ENCODE measurements around the gene THAP6.
"Not testable (repeated sequence)": the region's sequence is repeated elsewhere in the genome, so short reads cannot be mapped to it uniquely, and the experiment has no call there.

The THAP6 gene, protein sequence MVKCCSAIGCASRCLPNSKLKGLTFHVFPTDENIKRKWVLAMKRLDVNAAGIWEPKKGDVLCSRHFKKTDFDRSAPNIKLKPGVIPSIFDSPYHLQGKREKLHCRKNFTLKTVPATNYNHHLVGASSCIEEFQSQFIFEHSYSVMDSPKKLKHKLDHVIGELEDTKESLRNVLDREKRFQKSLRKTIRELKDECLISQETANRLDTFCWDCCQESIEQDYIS

DNA sequence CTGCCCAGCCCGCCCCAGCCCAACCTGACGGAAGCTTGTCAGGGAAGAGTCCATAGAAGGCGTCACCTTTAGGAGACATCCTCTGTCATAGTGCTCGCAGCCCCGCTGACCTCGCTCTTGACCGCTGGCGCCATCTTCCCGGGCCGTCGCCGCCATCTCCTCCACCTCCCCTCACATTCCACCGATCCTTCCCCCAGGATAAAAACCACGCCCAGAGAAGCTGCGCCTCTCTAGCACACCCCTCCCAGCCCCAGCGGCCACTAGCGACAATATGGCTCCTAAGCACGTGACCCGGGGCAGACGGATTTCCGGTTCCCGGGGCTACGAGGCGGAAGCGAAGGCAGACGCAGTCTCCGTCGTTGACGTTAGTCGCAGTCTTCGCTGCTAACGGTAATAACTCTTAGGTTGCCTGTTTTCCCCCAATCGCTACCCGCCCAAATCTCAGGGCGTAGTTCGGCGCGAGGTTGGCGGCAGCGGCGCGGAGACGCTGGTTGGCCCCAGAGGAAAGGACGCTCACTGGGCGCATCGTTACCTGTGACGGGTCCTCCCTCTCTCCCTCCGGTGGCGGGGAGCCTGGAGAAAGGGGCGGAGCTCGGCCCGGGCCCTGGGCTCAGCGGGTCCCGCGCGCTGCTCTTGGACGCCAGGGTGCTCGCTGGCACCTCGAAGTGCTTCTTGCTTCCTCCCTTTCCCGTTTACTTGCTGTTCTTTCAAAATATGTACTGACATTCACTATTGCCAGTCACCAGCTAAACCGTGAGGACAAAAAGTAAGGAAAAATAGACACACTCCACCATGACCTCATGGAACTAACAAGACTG lies at the start of gene THAP6, which contains the start of gene RCHY1:
Gene THAP6, plus strand, starts transcription at position 343 of the 818 bp plus-strand sequence. CDS start 980 bp downstream, outside the sequence.
Gene RCHY1, minus strand, starts transcription at position 273 of the 818 bp plus-strand sequence. Its CDS starts 117 bp downstream, at position 156.
- peak; percentile 77 to 98 (median 92) for DNase-seq

DNA sequence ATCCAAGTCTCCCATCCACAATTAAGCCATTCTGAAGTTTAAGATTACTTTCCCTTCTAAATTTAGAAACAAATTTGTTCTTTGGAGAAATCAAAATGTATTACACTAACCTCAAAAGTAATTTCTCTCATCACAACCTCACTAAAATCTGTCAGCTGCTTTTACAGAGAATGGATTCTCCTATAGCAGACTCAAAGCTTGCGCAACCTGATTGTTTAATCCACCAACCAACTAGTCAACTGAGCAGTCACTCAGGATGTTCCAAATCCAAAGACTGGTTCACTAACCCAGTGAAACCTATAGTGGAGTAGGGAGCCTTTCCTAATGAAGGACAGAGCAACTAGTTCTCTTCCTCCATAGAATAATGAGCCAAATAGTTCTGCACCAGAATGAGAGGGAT lies 44.4 kb upstream of the THAP6 start:
- DNase-seq, result no peak

DNA sequence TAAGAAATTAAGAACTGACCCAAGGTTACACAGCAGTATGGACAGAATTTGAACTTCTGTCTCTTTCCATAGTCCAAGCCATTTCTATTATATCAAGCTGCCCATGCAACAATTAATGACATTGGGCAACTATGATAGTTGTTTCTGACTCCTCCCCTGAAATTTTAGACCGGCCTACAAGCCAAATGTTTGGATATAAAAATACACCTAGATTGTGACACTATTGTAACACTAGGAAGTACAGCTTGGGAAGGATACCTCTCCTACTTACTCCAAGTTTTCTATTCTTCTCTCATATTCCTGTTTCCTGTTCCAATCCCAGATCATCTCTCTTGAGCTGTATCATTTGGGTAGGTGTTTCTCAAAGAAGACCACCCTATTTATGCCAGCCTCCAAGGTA lies 43.5 kb upstream of the THAP6 start:
- no peak for DNase-seq

DNA sequence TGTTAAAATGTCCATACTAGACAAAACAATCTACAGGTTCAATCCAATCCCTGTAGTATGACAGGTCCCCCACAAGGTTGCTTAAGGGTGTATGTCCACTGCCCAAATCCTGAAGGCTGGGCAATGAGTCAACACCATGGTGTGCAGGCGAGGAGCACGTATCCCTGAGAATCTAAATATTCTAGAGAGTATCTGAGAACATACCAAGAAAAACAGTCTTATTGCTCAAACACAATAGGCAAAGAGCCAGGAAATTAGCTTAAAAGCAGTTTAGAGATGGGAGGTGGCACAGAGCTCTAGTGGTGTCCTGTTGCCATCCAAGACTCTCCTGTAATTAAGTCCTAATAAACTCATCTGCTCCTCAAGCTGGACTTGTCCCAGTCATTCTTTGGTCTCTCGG lies 37.1 kb upstream of the THAP6 start:
- DNase-seq, result no peak

DNA sequence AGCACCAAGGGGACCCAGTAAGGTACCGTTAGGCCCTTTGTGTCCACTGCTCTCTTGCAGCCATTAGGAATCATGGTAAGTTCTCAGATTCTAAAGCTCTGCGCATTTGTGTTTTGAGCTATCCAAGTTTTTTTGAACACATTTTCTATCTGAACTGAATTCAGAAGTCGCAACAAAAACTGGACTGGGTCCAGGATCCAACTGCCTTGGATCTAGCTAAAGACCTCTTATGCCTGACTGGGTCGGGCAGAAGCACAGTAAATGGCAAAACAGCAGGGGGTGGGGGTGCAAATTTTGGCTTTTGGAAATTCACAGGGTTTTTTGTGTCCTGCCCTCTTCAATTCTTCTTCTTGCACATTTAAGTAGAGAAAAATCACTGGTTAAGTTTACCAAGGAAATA lies 30.1 kb upstream of the THAP6 start:
- DNase-seq, result peak in 17 of 56 donors; percentile 0 to 37 (median 4)

DNA sequence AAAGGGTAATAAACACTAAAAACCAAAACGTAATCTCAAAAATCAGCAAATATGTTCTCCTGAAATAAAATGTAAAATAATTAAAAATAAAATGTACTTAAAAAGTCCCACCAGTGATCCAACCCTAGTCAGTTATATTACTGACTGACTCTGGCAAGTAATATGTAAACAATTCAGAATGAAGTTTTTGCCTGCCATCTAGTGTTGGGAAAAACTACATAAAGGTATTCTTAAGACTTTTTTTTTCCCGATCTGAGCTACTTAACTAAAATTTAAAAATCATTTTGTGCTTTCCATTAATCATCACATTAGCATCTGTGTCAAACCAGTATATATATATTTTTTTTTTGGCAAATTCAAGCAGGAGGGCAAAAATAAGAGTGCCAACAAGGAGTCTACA lies 24.1 kb upstream of the THAP6 start:
- no peak for DNase-seq

DNA sequence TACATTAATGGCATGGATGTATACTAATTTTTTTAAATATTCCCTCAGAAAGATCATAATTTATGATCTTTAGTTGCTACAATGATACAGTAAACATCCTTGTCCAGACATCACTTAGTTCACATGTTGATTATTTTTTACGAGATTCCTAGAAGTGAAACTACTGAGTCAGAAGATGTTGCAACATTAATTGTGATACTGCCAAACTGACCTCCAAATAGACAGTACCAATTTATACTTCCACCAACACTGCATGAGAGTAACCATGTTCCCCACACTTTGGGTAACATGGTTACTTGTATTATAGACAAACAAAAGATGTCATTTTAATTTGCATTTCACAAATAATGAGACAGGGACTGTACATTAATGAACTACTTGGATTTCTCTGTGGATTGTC lies 19.7 kb upstream of the THAP6 start:
- DNase-seq, result no peak

DNA sequence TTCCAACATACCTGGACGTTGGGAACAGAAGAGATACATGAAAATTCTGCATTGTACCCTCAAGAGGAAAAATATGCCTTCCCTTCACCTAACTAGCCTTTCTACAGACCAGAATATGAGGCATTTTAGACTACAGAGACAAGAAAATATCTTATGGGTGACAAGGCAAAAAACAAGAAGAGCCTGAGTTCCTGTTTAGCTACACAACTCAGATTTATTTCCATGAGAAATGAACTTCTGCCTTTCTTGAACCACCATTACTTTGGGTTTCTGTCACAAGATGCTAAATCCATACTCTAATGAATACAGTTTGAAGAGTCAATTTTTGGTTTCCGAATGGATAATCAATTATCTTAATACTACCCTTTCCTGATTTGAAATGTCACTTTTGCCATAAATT lies 18.8 kb upstream of the THAP6 start:
- no peak for DNase-seq

DNA sequence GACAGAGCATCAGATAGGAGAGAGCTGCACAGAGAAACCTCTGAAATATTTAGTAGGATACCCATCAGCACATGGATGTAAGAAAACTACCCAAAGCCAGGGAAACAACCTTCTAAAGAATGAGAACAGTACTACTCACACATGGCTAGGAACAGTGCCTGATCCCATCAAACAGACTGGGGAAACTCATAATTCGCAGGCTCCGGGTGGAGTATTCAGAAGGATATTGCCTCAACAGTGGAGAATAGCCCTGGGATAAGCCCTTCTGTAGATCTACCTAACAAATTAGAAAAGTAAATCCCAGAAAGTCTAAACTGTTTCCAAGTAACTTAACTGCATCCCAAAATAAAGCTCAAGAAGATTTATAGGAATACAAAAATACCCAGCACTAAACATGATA lies 17.9 kb upstream of the THAP6 start:
- no peak for DNase-seq

DNA sequence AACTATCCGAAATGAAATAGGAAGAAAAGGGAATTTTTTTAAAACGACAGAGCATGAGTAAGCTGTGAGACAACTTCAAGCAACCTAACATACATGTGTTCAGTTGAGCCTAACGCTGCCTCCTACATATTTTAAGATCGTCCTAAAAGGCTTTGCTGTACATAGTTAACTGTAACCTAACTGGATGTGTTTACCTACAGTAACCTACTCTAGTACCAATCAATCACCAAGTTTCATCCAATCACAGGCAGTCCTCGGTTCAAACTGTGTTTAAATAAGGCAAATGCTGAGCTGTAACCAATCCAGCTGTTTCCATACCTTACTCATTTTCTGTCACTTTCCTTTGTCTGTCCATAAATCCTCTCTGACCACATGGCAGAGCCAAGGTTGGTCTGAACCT lies 17.1 kb upstream of the THAP6 start:
- DNase-seq, result no peak

DNA sequence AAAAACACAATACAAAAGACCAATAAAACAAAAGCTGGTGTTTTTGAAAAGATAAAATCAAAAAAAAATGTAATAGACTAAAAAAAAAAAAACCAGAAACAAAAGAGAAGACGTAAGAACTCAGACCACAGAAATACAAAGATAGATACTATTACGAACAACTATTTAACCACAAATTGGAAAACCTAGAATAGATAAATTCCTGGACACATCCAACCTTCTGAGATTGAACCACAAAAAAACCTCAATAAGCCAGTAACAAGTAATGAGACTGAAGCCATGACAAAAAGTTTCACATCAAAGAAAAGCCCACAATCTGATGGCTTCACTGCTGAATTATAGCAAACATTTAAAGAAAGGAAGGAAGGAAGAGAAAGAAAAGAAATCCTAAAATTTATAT lies 16.2 kb upstream of the THAP6 start:
- DNase-seq, result no peak

DNA sequence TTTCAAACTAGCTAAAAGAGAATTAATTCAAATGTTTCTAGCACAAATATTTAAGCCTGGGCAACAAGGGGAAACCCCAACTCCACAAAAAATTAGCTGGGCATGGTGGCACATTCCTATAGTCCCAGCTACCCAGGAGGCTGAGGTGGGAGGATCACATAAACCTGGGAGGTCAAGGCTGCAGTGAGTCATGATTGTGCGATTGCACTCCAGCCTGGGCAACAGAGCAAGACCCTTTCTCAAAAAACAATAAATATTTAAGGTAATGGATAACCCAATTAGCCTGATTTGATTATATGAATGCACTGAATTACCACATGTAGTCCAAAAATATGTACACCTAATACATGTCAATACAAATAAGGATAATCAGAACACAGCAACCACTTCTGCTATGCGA lies 14.4 kb upstream of the THAP6 start:
- no peak for DNase-seq

DNA sequence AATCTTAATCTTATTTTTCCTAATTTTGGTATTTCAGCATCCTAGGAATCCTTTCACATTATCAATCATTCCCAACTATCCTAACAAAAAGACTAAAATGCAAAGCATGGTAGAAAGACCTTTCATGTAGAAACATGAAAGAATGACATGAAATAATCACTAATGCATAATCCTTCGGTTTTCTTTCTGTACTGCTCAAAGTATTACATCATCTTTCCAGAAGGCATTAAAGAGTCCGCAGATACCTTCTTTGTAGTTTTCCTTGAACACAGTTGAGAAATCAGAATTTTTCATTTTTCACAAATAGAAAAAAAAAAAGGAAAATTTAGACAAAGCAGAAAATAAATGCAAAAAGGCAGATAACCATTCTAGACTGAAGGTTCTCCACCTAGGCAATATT lies 11.6 kb upstream of the THAP6 start:
- no peak for DNase-seq

DNA sequence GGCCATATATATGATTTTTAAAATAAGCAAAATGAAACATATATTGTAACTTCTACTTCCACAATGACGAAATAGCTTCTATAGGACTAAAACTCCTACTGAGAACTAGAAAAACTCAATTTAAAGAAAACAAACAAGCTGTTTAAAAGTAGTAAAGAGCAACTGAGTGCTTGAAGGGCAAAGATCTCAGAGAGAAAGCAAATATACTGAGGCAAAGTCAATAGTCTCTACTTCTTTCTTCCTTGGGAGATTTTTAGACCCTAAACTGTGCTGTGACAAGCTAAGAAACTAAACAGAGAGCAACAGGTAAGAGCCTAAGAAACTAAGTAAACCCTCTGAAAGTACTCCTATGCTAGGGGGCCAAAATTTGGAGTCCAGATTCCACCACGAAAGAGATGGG lies 8.6 kb upstream of the THAP6 start:
- no peak for DNase-seq

DNA sequence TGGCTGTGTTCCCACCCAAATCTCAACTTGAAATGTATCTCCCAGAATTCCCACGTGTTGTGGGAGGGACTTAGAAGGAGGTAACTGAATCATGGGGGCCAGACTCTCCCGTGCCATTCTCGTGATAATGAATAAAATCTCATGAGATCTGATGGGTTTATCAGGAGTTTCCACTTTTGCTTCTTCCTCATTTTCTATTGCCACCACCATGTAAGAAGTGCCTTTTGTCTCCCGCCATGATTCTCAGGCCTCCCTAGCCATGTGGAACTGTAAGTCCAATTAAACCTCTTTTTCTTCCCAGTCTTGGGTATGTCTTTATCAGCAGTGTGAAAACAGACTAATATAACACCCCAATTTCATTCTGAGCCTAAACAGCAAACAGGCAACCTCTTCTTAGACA lies 4.7 kb upstream of the THAP6 start:
- not testable (repeated sequence) for DNase-seq

DNA sequence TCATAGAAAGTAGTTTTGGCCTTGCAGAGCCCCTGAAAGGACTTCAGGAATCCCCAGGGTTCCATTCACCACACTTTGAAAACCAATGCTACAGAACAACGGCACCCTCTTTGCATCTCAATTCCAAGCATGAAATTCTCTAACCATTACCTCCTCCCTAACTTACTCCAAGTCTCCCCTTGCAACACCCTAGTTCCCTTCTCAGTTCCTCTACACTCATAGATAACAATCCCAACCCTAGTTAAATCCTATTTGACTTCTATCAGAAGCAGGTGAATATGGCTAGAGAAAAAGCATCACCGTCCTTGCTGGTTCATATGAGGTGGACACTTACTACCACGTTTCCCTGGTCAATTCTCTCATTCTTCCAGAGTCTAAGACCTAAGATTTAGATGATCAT lies 2.4 kb upstream of the THAP6 start:
- no peak for DNase-seq

DNA sequence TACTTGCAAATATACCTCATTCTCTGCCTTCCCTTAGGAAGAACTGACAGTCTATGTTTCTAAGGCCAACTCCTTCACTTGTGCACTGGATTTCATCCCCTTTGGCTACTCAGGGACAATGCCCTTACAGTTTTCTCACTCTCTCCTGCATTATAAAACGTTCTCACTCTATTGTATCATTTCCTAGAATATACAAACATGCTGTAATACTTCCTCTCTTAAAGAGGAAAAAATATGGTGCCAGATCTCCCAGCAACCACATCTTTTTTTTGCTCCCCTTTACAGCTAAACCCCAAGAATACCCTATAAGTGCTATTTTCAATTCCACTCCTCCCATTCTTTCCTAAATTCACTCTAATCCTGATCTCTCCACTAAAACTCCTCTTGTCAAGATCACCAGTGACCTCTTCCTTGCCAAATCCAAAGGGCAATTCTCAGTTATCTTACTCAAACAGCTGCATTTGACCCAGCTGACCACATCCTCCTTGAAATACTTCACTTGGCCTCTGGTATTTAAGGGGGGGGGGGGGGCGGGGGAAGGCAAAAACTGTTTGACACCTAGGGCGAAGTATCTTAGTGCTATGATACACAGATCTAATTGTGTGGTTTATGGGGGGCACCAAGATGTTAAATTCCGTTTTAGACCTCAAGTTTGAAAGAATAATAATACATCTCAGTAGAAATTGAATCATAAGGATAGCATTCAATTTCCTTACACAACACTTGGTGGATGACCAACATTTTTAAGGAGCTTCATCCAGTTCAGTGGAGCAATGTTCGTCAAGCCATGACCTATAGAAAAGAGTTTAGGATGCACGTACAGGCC lies 1.7 kb upstream of the THAP6 start:
- DNase-seq, result no peak

DNA sequence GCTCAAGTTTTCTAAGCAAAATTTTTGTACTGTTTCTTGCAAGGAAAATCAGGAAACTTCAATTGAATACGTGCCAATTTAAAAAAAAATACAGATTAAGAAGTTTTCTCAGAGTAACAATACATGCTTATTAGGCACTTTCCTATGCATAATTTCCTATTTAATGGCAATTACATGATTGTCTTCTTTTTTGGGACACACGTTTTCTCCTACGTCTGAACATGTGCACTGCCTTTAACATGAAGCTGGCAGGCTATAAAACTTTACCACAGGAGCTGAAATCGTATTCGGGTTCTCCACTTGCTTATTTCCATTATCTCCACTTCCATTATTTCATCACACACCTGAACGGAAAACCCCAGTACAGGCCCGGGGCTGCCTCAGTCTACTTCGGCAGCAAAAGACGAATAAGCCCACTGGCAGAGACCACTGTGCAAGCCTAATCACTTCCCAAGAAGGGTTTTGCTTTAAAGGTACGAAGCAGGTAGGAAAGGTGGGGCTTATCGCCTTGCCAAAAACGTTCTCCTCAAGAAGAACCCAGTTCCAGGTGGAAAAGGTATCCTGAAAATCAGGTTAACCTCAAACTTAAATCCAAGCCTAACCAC lies 645 bp upstream of the THAP6 start:
- peak in 5 of 56 donors; percentile 21 to 49 (median 27) for DNase-seq

DNA sequence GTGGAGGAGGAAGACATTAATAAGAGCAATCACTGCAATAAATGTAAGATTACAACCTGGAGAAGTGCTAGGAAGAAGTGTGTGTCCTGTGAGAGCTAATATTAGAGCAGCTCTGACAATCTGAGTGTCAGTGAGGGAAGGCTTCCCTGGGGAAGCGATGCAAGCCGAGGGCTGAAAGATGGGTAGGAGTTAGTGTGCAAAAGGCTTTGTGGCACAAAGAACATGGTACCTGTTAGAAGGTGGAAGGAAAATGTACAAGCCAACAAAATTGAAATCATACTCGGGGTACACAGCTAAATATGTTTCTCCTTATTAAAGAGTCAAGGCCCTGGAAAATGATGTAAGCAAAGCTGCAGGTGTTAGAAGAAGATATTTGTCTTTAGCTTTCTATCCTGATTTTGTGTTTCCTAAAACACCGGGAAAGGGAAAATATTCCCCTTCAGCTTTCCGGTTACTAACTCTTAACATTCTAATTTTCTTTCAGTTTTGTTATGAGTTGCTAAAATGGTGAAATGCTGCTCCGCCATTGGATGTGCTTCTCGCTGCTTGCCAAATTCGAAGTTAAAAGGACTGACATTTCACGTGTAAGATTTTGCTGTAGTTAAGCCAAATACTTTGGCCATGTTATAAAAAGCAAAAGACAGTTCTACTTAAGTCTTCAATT lies 808 bp downstream of the THAP6 start:
- DNase-seq, result peak in 5 of 56 donors; percentile 1 to 39 (median 23)

DNA sequence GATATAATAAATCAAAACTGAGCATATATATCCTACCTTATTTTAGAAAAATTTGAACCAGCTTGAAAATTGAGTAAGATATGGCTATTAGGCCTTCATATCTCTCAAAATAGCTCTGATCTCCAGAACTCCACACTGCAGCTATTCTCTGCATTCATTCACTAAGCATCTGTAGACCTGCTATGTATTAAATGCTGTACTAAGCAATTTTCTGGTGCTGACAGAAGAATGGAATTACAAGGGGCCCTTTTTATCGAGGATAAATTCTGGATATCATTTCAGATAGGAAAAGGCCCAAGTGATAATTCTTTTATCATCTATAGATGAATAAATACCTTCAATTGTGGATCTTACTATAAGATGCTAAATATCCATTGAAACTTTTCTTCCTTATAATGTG lies 1.9 kb downstream of the THAP6 start:
- no peak for DNase-seq

DNA sequence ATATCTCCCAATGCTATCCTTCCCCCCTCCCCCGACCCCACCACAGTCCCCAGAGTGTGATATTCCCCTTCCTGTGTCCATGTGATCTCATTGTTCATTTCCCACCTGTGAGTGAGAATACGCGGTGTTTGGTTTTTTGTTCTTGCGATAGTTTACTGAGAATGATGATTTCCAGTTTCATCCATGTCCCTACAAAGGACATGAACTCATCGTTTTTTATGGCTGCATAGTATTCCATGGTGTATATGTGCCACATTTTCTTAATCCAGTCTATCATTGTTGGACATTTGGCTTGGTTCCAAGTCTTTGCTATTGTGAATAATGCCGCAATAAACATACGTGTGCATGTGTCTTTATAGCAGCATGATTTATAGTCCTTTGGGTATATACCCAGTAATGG lies 5.2 kb downstream of the THAP6 start:
- not testable (repeated sequence) for DNase-seq

All from amygdala (tissue), 56 donors.